GM12874 (cell line): Measurements from ENCODE around the gene DRAP1.

ENCODE experiments used
- TF ChIP-seq, protein P1 (sequence below): IDR thresholded peaks from 2 replicates; pipeline ENCODE4 v1.5.1; 2011; ENCODE audit warnings: low read depth, mild to moderate bottlenecking, control low read depth, low read length, moderate library complexity; ENCODE audit not compliant: insufficient read depth

DRAP1 gene

DNA sequence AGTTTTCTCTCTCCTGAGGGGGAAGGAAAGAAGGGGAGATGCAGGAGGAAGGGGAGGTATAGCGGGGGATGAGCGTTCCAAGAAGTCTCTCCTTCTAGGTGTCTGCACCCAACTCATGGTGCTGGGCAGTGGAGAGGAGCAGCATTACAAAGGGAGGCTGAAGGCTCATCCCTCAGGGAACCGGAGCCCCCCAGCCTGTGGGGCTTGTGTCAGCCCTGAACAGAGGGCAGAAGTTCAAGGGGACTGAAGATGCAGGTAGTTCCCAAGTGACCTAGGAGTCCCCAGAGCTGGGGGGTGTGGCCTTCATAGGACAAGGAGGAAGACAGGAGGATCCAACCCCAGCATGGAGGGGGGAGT lies 2.2 kb upstream of the DRAP1 start:
- TF ChIP-seq, protein P1, sequence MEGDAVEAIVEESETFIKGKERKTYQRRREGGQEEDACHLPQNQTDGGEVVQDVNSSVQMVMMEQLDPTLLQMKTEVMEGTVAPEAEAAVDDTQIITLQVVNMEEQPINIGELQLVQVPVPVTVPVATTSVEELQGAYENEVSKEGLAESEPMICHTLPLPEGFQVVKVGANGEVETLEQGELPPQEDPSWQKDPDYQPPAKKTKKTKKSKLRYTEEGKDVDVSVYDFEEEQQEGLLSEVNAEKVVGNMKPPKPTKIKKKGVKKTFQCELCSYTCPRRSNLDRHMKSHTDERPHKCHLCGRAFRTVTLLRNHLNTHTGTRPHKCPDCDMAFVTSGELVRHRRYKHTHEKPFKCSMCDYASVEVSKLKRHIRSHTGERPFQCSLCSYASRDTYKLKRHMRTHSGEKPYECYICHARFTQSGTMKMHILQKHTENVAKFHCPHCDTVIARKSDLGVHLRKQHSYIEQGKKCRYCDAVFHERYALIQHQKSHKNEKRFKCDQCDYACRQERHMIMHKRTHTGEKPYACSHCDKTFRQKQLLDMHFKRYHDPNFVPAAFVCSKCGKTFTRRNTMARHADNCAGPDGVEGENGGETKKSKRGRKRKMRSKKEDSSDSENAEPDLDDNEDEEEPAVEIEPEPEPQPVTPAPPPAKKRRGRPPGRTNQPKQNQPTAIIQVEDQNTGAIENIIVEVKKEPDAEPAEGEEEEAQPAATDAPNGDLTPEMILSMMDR = no peak

DNA sequence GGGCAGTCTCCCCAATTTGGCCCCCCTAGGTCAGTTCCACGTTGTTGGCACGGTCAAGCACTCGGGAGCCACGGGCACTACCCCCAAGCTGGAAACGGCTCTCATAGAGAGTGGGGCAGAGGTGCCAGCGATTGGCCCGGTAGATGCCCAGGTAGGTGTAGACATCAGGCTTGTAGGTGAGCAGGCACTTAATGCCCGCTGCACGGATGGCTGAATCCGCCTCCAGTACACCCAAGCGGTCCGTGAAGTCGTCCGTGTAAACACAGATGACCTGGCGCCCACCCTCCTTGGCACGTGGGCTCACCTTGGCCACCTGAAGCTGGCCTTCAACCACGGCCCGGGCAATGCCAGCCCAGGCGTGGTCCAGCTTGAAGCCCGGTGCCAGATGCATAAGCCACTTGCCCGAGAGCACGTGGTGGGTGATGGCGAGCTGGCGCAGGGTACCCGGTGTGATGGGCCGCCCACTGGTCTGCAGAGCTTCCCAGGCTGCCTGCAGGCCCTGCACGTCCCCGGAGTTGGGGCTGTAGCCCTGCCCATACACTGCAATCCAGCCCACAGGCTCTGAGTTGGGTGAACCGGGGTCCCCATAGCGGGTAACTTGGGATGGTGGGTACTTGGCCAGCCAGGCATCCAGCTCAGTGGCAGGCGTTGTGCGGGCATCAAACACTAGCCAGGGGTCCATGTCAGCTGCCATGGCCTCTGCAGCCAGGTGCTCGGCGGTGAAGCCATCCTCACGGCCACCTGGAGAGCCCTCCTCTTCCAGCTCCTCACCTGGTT lies 1.6 kb upstream of the DRAP1 start:
- TF ChIP-seq, protein P1 = no peak

DNA sequence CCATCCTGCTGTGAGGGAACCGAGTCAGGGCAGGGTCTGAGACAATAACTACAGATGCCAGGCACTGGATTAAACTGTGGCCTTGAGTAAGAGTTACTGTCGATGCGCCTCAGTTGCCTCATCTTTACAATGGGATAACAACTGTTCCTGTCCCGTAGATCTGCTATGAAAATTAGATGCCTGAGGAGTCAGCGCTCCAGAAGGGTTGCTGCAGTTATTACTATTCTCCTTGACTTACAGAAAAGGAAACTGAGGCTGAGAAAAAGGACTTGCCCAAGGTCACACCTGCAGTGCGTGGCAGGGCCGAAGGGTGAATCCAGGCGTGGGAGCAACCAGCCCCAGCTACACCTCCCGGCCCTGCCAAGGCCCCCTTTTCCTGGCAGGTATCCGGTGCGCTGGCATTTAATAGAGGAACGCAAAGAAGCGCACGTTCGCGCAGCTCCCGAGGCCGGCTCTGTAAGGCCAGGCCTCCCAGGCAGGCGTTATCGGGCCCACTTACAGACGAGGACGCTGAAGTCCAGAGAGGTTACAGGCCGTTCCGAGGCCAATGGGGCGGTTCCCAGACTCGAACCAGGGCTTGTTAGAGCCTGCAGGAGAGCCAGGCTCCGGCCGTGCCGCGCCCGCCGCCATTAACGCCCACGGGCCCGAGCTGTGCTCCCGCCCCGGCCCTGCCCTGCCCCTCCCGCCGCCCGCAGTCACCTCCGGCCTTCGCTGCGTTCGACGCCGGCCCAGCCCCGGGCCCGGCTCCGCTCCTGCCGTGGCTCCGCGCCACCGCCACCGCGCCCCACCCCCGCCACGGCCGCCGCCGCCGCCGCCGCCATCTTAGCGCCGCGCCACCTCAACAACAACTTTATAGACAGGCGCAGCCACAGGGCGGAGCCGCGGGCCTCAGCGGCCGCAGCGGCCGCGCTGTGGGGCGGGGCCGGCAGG lies 750 bp upstream of the DRAP1 start, which contains the start of gene C11orf68:
Gene C11orf68 (minus strand): TSS at position 852 of the 930 bp plus-strand sequence. CDS start 31 bp downstream, at position 821.
- TF ChIP-seq, protein P1 = no peak

DNA sequence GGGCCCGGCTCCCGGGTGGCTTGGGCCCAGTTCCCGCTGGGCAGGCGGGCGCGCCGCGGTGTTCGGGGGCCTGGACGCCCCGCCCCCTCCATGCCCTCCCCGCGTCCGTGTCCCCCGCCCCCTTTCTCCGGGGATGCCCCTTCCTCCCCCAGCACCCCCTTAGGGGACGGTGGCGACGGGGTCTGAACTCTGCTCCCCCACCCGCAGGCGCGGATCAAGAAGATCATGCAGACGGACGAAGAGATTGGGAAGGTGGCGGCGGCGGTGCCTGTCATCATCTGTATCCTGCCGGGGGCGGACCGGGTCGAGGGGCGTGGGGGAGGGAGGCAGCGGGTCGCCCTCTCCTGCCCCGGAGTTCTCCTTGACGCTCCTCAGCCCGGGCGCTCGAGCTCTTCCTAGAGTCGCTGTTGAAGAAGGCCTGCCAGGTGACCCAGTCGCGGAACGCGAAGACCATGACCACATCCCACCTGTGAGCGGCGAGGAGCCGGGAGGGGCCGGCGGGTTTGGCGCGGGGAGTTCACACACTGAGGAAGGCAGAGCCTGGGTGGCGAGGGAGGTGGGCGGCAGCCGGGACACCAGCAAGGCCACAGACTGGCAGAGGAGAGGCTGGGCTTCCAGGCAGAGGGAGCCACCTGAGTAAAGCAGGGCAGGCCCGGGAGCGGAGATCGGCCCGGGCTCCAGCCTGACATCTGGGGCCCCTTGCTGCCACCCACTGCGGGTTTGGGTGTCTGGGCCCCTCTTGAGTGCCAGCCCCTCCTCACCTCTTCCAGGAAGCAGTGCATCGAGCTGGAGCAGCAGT lies 546 bp downstream of the DRAP1 start:
- TF ChIP-seq, protein P1 = no peak

DNA sequence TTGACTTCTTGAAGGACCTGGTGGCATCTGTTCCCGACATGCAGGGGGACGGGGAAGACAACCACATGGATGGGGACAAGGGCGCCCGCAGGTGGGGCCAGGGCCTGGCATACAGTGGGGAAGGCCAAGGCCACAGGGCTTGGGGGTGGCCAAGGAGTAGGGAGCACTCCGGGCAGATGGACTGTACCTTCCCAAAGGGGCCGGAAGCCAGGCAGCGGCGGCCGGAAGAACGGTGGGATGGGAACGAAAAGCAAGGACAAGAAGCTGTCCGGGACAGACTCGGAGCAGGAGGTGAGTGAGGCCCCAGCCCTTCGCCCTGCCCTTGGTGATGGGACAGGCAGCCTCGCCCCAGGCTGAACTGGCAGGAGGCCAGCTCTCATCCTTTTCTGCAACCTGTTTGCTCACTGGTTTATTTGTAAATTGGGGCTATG lies 1.2 kb downstream of the DRAP1 start:
- TF ChIP-seq, protein P1 = no peak

DNA sequence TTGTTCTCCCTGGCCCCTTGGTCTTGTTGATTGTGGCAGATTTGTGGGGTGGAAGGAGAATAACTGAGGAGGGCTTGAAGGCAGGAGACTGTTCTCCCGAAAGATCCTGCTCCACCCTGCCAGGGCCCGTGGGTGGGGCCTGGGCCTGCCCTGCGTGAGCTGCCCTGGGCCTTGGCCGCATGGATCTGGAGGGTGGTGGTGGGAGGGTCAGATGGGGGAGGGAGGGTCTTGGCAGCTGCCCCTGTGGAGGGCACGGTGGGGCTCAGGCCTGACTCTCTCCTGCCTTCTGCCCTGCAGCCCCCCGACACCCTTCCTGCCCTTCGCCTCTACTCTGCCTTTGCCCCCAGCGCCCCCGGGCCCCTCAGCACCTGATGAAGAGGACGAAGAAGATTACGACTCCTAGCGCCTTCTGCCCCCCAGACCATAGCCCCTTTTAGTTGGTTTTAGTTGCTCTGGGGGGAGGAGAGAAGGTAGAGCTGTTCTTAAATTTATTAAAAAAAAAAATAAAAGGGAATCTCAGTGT lies 1.9 kb downstream of the DRAP1 start:
- TF ChIP-seq, protein P1 = no peak
